Cardiac muscle cell (in vitro differentiated cells and primary cell): ENCODE results near the gene STPG1. TPM values are rescaled to one million over a fixed set of nuclear protein-coding genes. Genes with fewer than 3 reads are reported as not detected.

Experiments
- DNase-seq, 2 donors: peaks; one replicate each; pipeline versions ENCODE4 v3.0.0 to v3.0.0-alpha.2; 2010 to 2017; ENCODE audit warnings: low read depth in 1 of 2, low spot score in 1 of 2
- H3K27ac ChIP-seq: fragments of 200-600 bp; sonication (generic); 2 replicates; pipeline ENCODE4 v1.5.1; 2016
- H3K27me3 ChIP-seq: fragments of 200-600 bp; sonication (generic); 2 replicates; pipeline ENCODE4 v1.6.0; 2016; ENCODE audit warnings: control low read depth
- H3K36me3 ChIP-seq: fragments of 200-600 bp; sonication (generic); 2 replicates; pipeline ENCODE4 v1.5.1; 2016; ENCODE audit warnings: control low read depth
- H3K4me1 ChIP-seq: fragments of 200-600 bp; sonication (generic); 2 replicates; pipeline ENCODE4 v1.8.1; 2017; ENCODE audit warnings: low read depth, mild to moderate bottlenecking, mixed run types
- H3K4me3 ChIP-seq: fragments of 200-600 bp; sonication (generic); 2 replicates; pipeline ENCODE4 v1.5.1; 2016; ENCODE audit warnings: mild to moderate bottlenecking
- H3K9me3 ChIP-seq: fragments of 200-600 bp; sonication (generic); 2 replicates; pipeline ENCODE4 v1.5.1; 2017; ENCODE audit warnings: low read depth, mild to moderate bottlenecking, control low read depth
- CTCF ChIP-seq: IDR thresholded peaks from 2 replicates; pipeline ENCODE4 v1.5.1; 2012; ENCODE audit warnings: low read depth, mild to moderate bottlenecking, low read length
- polyA plus RNA-seq: library from polyadenylated mRNA; unstranded; fragments of >200 nt; fragmentation: Nextera tagmentation; extraction: Ambion mirVana; gene quantifications from 2 replicates; pipeline ENCODE4 v1.2.1, GENCODE V29; 2016
- total RNA-seq: library from RNA; depleted of rRNA; stranded (reverse); fragments of >200 nt; gene quantifications from 2 replicates; pipeline ENCODE4 v1.2.3, GENCODE V29; 2016

Gene STPG1
- total and polyA plus RNA-seq, 2 experiments from 2014 or later, result 9.9 to 10.7 TPM

- H3K27ac ChIP-seq, result no peak overlapping the region
- no peaks in the 10 kb centered on the region for H3K4me1 ChIP-seq
- no peak for TF ChIP-seq CTCF
- peak in 1 of 2 donors; percentile 59 for DNase-seq
- H3K27me3 ChIP-seq, result no peaks in the 10 kb centered on the region
- H3K4me3 ChIP-seq, result no peak overlapping the region
- H3K36me3 ChIP-seq, result no peaks in the 10 kb centered on the region
- no peaks in the 10 kb centered on the region for H3K9me3 ChIP-seq
Observed at GRCh38 chr1:24442764-24443163, 29.2 kb upstream of the STPG1 start.

- no peaks in the 10 kb centered on the region for H3K36me3 ChIP-seq
- no peaks in the 10 kb centered on the region for H3K4me1 ChIP-seq
- no peaks in the 10 kb centered on the region for H3K9me3 ChIP-seq
- H3K27ac ChIP-seq, result no peak overlapping the region
- no peaks in the 10 kb centered on the region for H3K27me3 ChIP-seq
- DNase-seq, result no peak
- TF ChIP-seq CTCF, result no peak
- H3K4me3 ChIP-seq, result no peak overlapping the region
Observed at GRCh38 chr1:24441996-24442668, 28.6 kb upstream of the STPG1 start.

- Histone ChIP-seq H3K36me3 (no peaks in the 10 kb centered on the region), H3K27ac (no peak overlapping the region), H3K27me3 (no peaks in the 10 kb centered on the region), H3K4me1 (no peaks in the 10 kb centered on the region), H3K9me3 (no peaks in the 10 kb centered on the region), H3K4me3 (no peak overlapping the region)
- no peak for DNase-seq
- no peak for TF ChIP-seq CTCF
Observed at GRCh38 chr1:24441480-24441879, 27.9 kb upstream of the STPG1 start.

- no peaks in the 10 kb centered on the region for H3K4me1 ChIP-seq
- H3K4me3 ChIP-seq, result no peak overlapping the region
- no peak for DNase-seq
- no peaks in the 10 kb centered on the region for H3K9me3 ChIP-seq
- H3K36me3 ChIP-seq, result no peaks in the 10 kb centered on the region
- no peak overlapping the region for H3K27ac ChIP-seq
- H3K27me3 ChIP-seq, result no peaks in the 10 kb centered on the region
- no peak for TF ChIP-seq CTCF
Observed at GRCh38 chr1:24440436-24440835, 26.9 kb upstream of the STPG1 start.

- H3K4me1 ChIP-seq, result no peaks in the 10 kb centered on the region
- DNase-seq, result peak in 1 of 2 donors; percentile 31
- H3K27ac ChIP-seq, result no peak overlapping the region
- H3K36me3 ChIP-seq, result no peaks in the 10 kb centered on the region
- no peak overlapping the region for H3K4me3 ChIP-seq
- H3K9me3 ChIP-seq, result no peaks in the 10 kb centered on the region
- no peak for TF ChIP-seq CTCF
- no peaks in the 10 kb centered on the region for H3K27me3 ChIP-seq
Observed at GRCh38 chr1:24438423-24438901, 24.9 kb upstream of the STPG1 start.
